K562 (cell line): ENCODE data around the gene SH3PXD2B. TPM values are rescaled to one million over a fixed set of nuclear protein-coding genes. Genes with fewer than 3 reads are reported as not detected.

Experiments used
- ATAC-seq: fragments of 200-7000 bp; cut with Tn5 transposase; 3 replicates; pipeline ENCODE4 v1.9.1; 2020; ENCODE audit warnings: moderate library complexity
- BruUV-seq: library from RNA; stranded (reverse); fragments of 400-500 nt; replicated peaks from 2 replicates; lab custom pipeline; 2021; lab: Mats Ljungman, UMichigan
- CTCF ChIA-PET: fragments of 300-600 bp; formaldehyde crosslinking; extraction: SDS; loops from one replicate; lab custom pipeline; 2021; ENCODE audit warnings: low intra/inter-chr PET ratio; lab: Yijun Ruan, JAX
- POLR2A ChIA-PET: fragments of 300-600, 350-650 bp; sonication (Branson Sonifier 250); formaldehyde crosslinking; extraction: SDS; loops from one replicate; lab custom pipeline; 2021; ENCODE audit warnings: antibody characterized with exemption, inconsistent platforms; lab: Yijun Ruan, JAX
- DNase-seq, 4 experiments: peaks; one replicate each; pipeline versions ENCODE4 v3.0.0 to v3.0.0-alpha.2; 2011 to 2018; ENCODE audit warnings: low spot score in 3 of 4, mixed read lengths in 3 of 4; ENCODE audit errors: extremely low read depth in 1 of 4
- FAIRE-seq: peaks from 2 replicates; lab custom pipeline; 2011; peaks lifted over from hg19 to GRCh38; lab: Jason Lieb, UNC
- H2AFZ ChIP-seq: 2 replicates; pipeline ENCODE4 v1.6.0; 2011; ENCODE audit warnings: low read depth, low read length, control low read depth, inconsistent platforms
- H3K27ac ChIP-seq: fragments of 200-600 bp; 3 replicates; pipeline ENCODE4 v1.8.0; 2011; ENCODE audit warnings: low read depth, mild to moderate bottlenecking, control low read depth, inconsistent platforms, low read length, moderate library complexity, mixed read lengths; ENCODE audit errors: extremely low read depth
- H3K27me3 ChIP-seq, 2 experiments: fragments of 300-600 bp in 1 of 2; 2 replicates in 1 of 2; 3 replicates in 1 of 2; pipeline versions ENCODE4 v1.6.0 to v1.8.0; 2011; ENCODE audit warnings: inconsistent platforms in 2 of 2, low read length in 2 of 2, mild to moderate bottlenecking in 1 of 2, mixed read lengths in 1 of 2, moderate library complexity in 1 of 2; ENCODE audit not compliant: control insufficient read depth in 2 of 2, insufficient read depth in 2 of 2
- H3K36me3 ChIP-seq: fragments of 300-600 bp; 3 replicates; pipeline ENCODE4 v1.8.0; 2011; ENCODE audit warnings: mild to moderate bottlenecking, low read length, inconsistent platforms; ENCODE audit not compliant: control insufficient read depth, insufficient read depth
- H3K4me1 ChIP-seq, 2 experiments: fragments of 200-600 bp in 1 of 2; replicated peaks in 1 of 2; 2 replicates in 1 of 2; 3 replicates in 1 of 2; pipeline versions ENCODE4 v1.5.1 to v1.8.0; 2011; ENCODE audit warnings: inconsistent platforms in 2 of 2, low read length in 2 of 2, mild to moderate bottlenecking in 1 of 2, mixed read lengths in 1 of 2, moderate library complexity in 1 of 2; ENCODE audit not compliant: control insufficient read depth in 2 of 2, insufficient read depth in 2 of 2
- H3K4me2 ChIP-seq: 2 replicates; pipeline ENCODE4 v1.6.1; 2011; ENCODE audit warnings: low read length, control low read depth, inconsistent platforms, mixed read lengths; ENCODE audit not compliant: insufficient read depth
- H3K4me3 ChIP-seq: fragments of 200-600 bp; sonication (generic), shearing (Covaris generic); 2 replicates; pipeline ENCODE4 v1.5.1; 2016; ENCODE audit warnings: control low read depth, inconsistent platforms
- H3K79me2 ChIP-seq: fragments of 200-600 bp; 3 replicates; pipeline ENCODE4 v1.8.0; 2011; ENCODE audit warnings: low read length, inconsistent platforms; ENCODE audit not compliant: control insufficient read depth, insufficient read depth
- H3K9ac ChIP-seq, 2 experiments: 2 replicates each; pipeline versions ENCODE4 v1.6.0 to v1.6.1; 2011; ENCODE audit warnings: low read depth in 2 of 2, low read length in 2 of 2, control low read depth in 1 of 2, inconsistent platforms in 1 of 2, mild to moderate bottlenecking in 1 of 2, mixed read lengths in 1 of 2; ENCODE audit not compliant: insufficient read depth in 1 of 2
- H3K9me1 ChIP-seq: one replicate; pipeline ENCODE4 v1.6.0; 2011; ENCODE audit warnings: inconsistent platforms, mild to moderate bottlenecking, low read length, moderate library complexity; ENCODE audit not compliant: control insufficient read depth, insufficient read depth
- H3K9me3 ChIP-seq: replicated peaks from 2 replicates; pipeline ENCODE4 v1.5.1; 2011; ENCODE audit warnings: low read depth, low read length, inconsistent platforms; ENCODE audit not compliant: control insufficient read depth, insufficient read depth
- H4K20me1 ChIP-seq: replicated peaks from 2 replicates; pipeline ENCODE4 v1.6.1; 2011; ENCODE audit warnings: low read length, inconsistent platforms, mixed read lengths; ENCODE audit not compliant: control insufficient read depth, insufficient read depth
- KDM2B ChIP-seq: fragments of 250-450 bp; sonication (Bioruptor Pico); IDR thresholded peaks from 2 replicates; pipeline ENCODE4 v1.8.0; 2021; ENCODE audit warnings: mild to moderate bottlenecking, moderate library complexity
- MAZ ChIP-seq, 2 experiments: fragments of 450-650 bp in 1 of 2; sonication (generic) in 1 of 2; formaldehyde crosslinking; IDR thresholded peaks in 1 of 2; conservative IDR thresholded peaks in 1 of 2; 2 replicates each; pipeline versions ENCODE4 v1.4.0 to v1.5.0; 2020; ENCODE audit warnings: mild to moderate bottlenecking in 1 of 2, missing genetic modification reagents in 1 of 2
- XRCC3 ChIP-seq: fragments of 450-650 bp; IDR thresholded peaks from 2 replicates; pipeline ENCODE4 v1.6.1; 2017; ENCODE audit warnings: mild to moderate bottlenecking, moderate library complexity
- WGBS: fragments of 100-300 bp; shearing (Covaris generic); methylation state at CpG from one replicate; pipeline ENCODE4 v1.1.6; 2016; ENCODE audit warnings: low coverage, mixed read lengths; ENCODE audit not compliant: insufficient coverage; ENCODE audit errors: missing lambda C conversion rate; 5-methylcytosine and 5-hydroxymethylcytosine counted together
- in situ Hi-C: fragments of 300-500 bp; cut with MboI; formaldehyde crosslinking; loops from 4 replicates; pipeline ENCODE4 v1.15.0; 2018; ENCODE audit warnings: inconsistent platforms, mixed read lengths
- intact Hi-C: fragments of 100-400 bp; cut with micrococcal nuclease; formaldehyde crosslinking; loops from 2 replicates; pipeline ENCODE4 v1.14.2; 2022
- polyA plus RNA-seq, 8 experiments: library from polyadenylated mRNA; depleted of rRNA in 4 of 8; stranded (reverse) in 5 of 8; unstranded in 3 of 8; fragments of >200 nt; fragmentation: Nextera tagmentation in 2 of 8; fragmentation: Illumina TruSeq in 1 of 8; extraction: Ambion mirVana in 2 of 8; extraction: Trizol in 1 of 8; gene quantifications; 2 replicates each; pipeline versions ENCODE4 v1.2.1 to v1.2.3, GENCODE V29; 2011 to 2014; ENCODE audit warnings: inconsistent platforms in 1 of 8, missing spikeins in 1 of 8
- total RNA-seq, 7 experiments: library from RNA; depleted of rRNA in 6 of 7; stranded (reverse); fragments of >200 nt in 6 of 7; fragmentation: Illumina TruSeq in 2 of 7; extraction: Trizol in 2 of 7; gene quantifications; 2 replicates each; pipeline versions ENCODE4 v1.2.1 to v1.2.3, GENCODE V29; 2011 to 2021; ENCODE audit warnings: low replicate concordance in 1 of 7
- TF ChIP-seq, protein P1 (sequence below): sonication (generic); IDR thresholded peaks from 2 replicates; pipeline ENCODE4 v1.6.1; 2016
- TF ChIP-seq, protein P2 (sequence below): sonication (generic); formaldehyde crosslinking; IDR thresholded peaks from 2 replicates; pipeline ENCODE4 v1.8.0; 2022; ENCODE audit warnings: missing genetic modification reagents, mild to moderate bottlenecking, moderate library complexity, borderline replicate concordance

SH3PXD2B gene
- total and polyA plus RNA-seq, 9 of the 15 experiments (the other 6 are each of a cell fraction or from before 2014, with no cell fraction given) = 0.04 to 0.66 (median 0.19) TPM

DNA sequence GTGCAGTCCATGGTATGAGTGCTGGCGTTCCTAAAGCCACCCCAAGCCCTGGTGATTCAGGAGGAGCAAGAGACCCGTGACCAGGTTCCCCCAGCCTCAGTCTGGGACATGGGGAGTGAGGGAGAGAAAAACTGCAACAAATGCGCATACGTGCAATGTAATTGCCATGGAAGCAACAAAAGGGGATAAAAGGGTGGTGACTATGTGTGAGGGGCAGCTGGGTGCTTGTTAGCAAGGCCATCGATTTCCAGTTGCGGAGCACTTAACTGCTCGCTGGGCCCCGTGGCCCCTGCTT is 709 bp upstream of the SH3PXD2B start:
- H3K9me3 ChIP-seq = no peaks in the 10 kb centered on the region
- H3K79me2 ChIP-seq = no peaks in the 10 kb centered on the region
- in situ Hi-C loops (loop anchor here (10.0 kb wide), 1 partner anchor 350 kb away; no protein-coding TSS in a partner anchor), intact Hi-C loops (loop anchor here (10.0 kb wide), 1 partner anchor 350 kb away; no protein-coding TSS in a partner anchor)
- ChIA-PET POLR2A (interaction anchor here (1.0 kb wide), 1 partner anchor 17 kb away, joined by 3 read pairs; no protein-coding TSS in a partner anchor), CTCF (no interaction called here)
- FAIRE-seq = no peak
- peak overlapping the region; percentile 54; the same call in 1 of the 2 replicates for H3K4me2 ChIP-seq
- TF ChIP-seq, protein P1, sequence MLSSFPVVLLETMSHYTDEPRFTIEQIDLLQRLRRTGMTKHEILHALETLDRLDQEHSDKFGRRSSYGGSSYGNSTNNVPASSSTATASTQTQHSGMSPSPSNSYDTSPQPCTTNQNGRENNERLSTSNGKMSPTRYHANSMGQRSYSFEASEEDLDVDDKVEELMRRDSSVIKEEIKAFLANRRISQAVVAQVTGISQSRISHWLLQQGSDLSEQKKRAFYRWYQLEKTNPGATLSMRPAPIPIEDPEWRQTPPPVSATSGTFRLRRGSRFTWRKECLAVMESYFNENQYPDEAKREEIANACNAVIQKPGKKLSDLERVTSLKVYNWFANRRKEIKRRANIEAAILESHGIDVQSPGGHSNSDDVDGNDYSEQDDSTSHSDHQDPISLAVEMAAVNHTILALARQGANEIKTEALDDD = no peak
- TF ChIP-seq MAZ (CRISPR knock-in tag; conservative IDR thresholded peaks at IDR 0.05 in 1 of 2, IDR thresholded peaks at IDR 0.05 in 1 of 2) (0 out of 4 replicates have a peak, but pooled peaks of 1 of the 2 experiments have one; percentile 4), KDM2B (CRISPR knock-in tag) (no peak), XRCC3 (no peak)
- TF ChIP-seq, protein P2, sequence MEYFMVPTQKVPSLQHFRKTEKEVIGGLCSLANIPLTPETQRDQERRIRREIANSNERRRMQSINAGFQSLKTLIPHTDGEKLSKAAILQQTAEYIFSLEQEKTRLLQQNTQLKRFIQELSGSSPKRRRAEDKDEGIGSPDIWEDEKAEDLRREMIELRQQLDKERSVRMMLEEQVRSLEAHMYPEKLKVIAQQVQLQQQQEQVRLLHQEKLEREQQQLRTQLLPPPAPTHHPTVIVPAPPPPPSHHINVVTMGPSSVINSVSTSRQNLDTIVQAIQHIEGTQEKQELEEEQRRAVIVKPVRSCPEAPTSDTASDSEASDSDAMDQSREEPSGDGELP (CRISPR knock-in tag) = 0 out of 2 replicates have a peak, but pooled peaks have one; percentile 16
- peak overlapping the region in 1 of 2 experiments; percentile 36; a peak in 2 of 4 replicates for H3K9ac ChIP-seq
- H3K4me1 ChIP-seq = peaks cover 3 to 12% of the 10 kb centered on the region in 2 experiments; a peak in 3 of 5 replicates
- DNase-seq = no peak
- no peaks in the 10 kb centered on the region for H3K9me1 ChIP-seq
- ATAC-seq = no peak
- H4K20me1 ChIP-seq = peaks cover 16% of the 10 kb centered on the region
- 60% methylated on average over 5 of the region's 8 CpGs for WGBS
- H3K27ac ChIP-seq = no peak overlapping the region
- H3K36me3 ChIP-seq = no peaks in the 10 kb centered on the region
- peak overlapping the region; percentile 40; the same call in 1 of the 2 replicates for H3K4me3 ChIP-seq
- BruUV-seq = no TSS peak
- H2AFZ ChIP-seq = peak overlapping the region; percentile 87
- peaks cover 5 to 44% of the 10 kb centered on the region in 2 experiments; a peak in 4 of 5 replicates for H3K27me3 ChIP-seq
